ENCODE results near the gene ZNF76. TPM values are rescaled to one million over a fixed set of nuclear protein-coding genes. Genes with fewer than 3 reads are reported as not detected.

Gene ZNF76
- total and polyA plus RNA-seq, 2 of the 13 experiments (the other 11 are each of a cell fraction or from before 2014, with no cell fraction given) = 13.2 to 26.4 TPM

DNA sequence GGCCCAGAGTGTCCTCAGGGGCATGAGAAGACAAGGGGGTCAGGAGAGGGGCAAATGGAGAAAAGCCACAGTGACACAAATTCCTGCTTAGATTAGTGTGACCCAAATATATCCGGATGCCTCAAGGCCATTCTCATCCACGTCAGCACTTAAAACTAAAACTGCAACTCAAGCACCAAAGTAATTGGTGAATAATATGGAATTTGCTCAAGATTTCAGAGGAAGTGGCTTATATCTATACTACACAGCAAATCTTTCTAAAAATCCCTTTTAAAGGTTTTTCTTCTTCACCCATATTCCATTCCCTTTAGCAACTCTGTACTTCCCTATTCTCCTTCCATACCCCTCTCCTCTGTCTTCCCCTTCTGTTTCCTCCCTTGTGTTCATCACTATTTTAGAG lies 53.3 kb downstream of the ZNF76 start:
- no peak overlapping the region for H2AFZ ChIP-seq (ENCODE audit: low read length)
- H3K36me3 ChIP-seq (replicated peaks in 1 of 2; ENCODE audit: control insufficient read depth in 1 of 2, insufficient read depth in 2 of 2, low read length in 2 of 2) = no peaks in the 10 kb centered on the region
- H3K4me2 ChIP-seq (ENCODE audit: low read depth, low read length) = no peak overlapping the region
- no peak for ATAC-seq
- FAIRE-seq = no peak
- TF ChIP-seq, protein P1, sequence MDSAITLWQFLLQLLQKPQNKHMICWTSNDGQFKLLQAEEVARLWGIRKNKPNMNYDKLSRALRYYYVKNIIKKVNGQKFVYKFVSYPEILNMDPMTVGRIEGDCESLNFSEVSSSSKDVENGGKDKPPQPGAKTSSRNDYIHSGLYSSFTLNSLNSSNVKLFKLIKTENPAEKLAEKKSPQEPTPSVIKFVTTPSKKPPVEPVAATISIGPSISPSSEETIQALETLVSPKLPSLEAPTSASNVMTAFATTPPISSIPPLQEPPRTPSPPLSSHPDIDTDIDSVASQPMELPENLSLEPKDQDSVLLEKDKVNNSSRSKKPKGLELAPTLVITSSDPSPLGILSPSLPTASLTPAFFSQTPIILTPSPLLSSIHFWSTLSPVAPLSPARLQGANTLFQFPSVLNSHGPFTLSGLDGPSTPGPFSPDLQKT (CRISPR knock-in tag; IDR thresholded peaks at IDR 0.05; ENCODE audit: borderline replicate concordance) = no peak
- TF ChIP-seq STAG1 (CRISPR knock-in tag; IDR thresholded peaks at IDR 0.05) (no peak), REST (IDR thresholded peaks at IDR 0.05; ENCODE audit: borderline replicate concordance in 1 of 2, low read depth in 1 of 2, low read length in 2 of 2) (no peak), REPIN1 (CRISPR knock-in tag; IDR thresholded peaks at IDR 0.05; ENCODE audit: borderline replicate concordance, low read depth) (no peak), ASH2L (IDR thresholded peaks at IDR 0.05; ENCODE audit: insufficient read length, low read depth, low read length) (no peak), HNRNPH1 (optimal IDR thresholded peaks at IDR 0.05; ENCODE audit: low read depth, low read length) (no peak), ATAD3A (CRISPR knock-in tag; IDR thresholded peaks at IDR 0.05) (no peak), ZNF776 (CRISPR knock-in tag; IDR thresholded peaks at IDR 0.05) (no peak), ZSCAN31 (CRISPR knock-in tag; IDR thresholded peaks at IDR 0.05; ENCODE audit: low read depth) (no peak), ZNF232 (CRISPR knock-in tag; IDR thresholded peaks at IDR 0.05; ENCODE audit: borderline replicate concordance) (no peak), POLR2AphosphoS2 (IDR thresholded peaks at IDR 0.05; ENCODE audit: low read depth, low read length) (no peak), NBN (conservative IDR thresholded peaks at IDR 0.05) (no peak), MAFK (conservative IDR thresholded peaks at IDR 0.05 in 1 of 2, IDR thresholded peaks at IDR 0.05 in 1 of 2; ENCODE audit: low read length in 2 of 2) (0 out of 4 replicates have a peak, but pooled peaks of 1 of the 2 experiments have one; percentile 1), BRD4 (CRISPR knock-in tag; IDR thresholded peaks at IDR 0.05) (no peak), HNRNPK (IDR thresholded peaks at IDR 0.05; ENCODE audit: low read depth, low read length, poor library complexity, severe bottlenecking) (peak; percentile 34)
- TF ChIP-seq, protein P2, sequence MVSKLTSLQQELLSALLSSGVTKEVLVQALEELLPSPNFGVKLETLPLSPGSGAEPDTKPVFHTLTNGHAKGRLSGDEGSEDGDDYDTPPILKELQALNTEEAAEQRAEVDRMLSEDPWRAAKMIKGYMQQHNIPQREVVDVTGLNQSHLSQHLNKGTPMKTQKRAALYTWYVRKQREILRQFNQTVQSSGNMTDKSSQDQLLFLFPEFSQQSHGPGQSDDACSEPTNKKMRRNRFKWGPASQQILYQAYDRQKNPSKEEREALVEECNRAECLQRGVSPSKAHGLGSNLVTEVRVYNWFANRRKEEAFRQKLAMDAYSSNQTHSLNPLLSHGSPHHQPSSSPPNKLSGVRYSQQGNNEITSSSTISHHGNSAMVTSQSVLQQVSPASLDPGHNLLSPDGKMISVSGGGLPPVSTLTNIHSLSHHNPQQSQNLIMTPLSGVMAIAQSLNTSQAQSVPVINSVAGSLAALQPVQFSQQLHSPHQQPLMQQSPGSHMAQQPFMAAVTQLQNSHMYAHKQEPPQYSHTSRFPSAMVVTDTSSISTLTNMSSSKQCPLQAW (CRISPR knock-in tag; IDR thresholded peaks at IDR 0.05) = no peak
- TF ChIP-seq, protein P3, sequence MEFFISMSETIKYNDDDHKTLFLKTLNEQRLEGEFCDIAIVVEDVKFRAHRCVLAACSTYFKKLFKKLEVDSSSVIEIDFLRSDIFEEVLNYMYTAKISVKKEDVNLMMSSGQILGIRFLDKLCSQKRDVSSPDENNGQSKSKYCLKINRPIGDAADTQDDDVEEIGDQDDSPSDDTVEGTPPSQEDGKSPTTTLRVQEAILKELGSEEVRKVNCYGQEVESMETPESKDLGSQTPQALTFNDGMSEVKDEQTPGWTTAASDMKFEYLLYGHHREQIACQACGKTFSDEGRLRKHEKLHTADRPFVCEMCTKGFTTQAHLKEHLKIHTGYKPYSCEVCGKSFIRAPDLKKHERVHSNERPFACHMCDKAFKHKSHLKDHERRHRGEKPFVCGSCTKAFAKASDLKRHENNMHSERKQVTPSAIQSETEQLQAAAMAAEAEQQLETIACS (CRISPR knock-in tag; IDR thresholded peaks at IDR 0.05) = no peak
- ChIA-PET CTCF (ENCODE audit: low intra/inter-chr PET ratio, low total read pairs) (no interaction called here), POLR2A (interaction anchor here (1.3 kb wide), 1 partner anchor 10 kb away, joined by 3 read pairs; no protein-coding TSS in a partner anchor)
- no peaks in the 10 kb centered on the region for H4K20me1 ChIP-seq (ENCODE audit: insufficient read depth, low read length)
- intact Hi-C loops (cut with micrococcal nuclease; ENCODE audit: unreplicated experiment) = no loop called here
- WGBS (ENCODE audit: low lambda C conversion rate) = 50% methylated on average over 2 of the region's 2 CpGs
- H3K79me2 ChIP-seq (ENCODE audit: insufficient read depth, low read length) = no peaks in the 10 kb centered on the region
- H3K4me1 ChIP-seq (ENCODE audit: insufficient read depth, low read length) = peaks cover 9% of the 10 kb centered on the region
- BruUV-seq (replicated peaks) = no TSS peak
- in situ Hi-C loops (cut with HindIII; ENCODE audit: extremely low pct_ligation_motif_present, low pct_unique_long_range_greater_than_20kb) = loop anchor here (10.0 kb wide), 1 partner anchor 422 kb away; the partner anchor contains the start of gene ARMC12
- no peak for DNase-seq (ENCODE audit: low spot score)
- no peaks in the 10 kb centered on the region for H3K27me3 ChIP-seq (ENCODE audit: control insufficient read depth in 1 of 2, insufficient read depth in 2 of 2, low read length in 2 of 2)
- H3K27ac ChIP-seq (ENCODE audit: extremely low read length, insufficient read depth, low read length) = no peak overlapping the region
- no peak overlapping the region for H3K4me3 ChIP-seq (replicated peaks in 1 of 3; ENCODE audit: insufficient read depth in 1 of 3, low read depth in 2 of 3, low read length in 3 of 3)
- H3K9ac ChIP-seq (ENCODE audit: insufficient read depth, low read depth, low read length) = no peak overlapping the region
- no peaks in the 10 kb centered on the region for H3K9me3 ChIP-seq (ENCODE audit: low read length)
